Measurements from ENCODE around the gene APOF. TPM values are rescaled to one million over a fixed set of nuclear protein-coding genes. Genes with fewer than 3 reads are reported as not detected.

Gene APOF
- total RNA-seq, 1 experiment from 2014 or later = not detected

DNA sequence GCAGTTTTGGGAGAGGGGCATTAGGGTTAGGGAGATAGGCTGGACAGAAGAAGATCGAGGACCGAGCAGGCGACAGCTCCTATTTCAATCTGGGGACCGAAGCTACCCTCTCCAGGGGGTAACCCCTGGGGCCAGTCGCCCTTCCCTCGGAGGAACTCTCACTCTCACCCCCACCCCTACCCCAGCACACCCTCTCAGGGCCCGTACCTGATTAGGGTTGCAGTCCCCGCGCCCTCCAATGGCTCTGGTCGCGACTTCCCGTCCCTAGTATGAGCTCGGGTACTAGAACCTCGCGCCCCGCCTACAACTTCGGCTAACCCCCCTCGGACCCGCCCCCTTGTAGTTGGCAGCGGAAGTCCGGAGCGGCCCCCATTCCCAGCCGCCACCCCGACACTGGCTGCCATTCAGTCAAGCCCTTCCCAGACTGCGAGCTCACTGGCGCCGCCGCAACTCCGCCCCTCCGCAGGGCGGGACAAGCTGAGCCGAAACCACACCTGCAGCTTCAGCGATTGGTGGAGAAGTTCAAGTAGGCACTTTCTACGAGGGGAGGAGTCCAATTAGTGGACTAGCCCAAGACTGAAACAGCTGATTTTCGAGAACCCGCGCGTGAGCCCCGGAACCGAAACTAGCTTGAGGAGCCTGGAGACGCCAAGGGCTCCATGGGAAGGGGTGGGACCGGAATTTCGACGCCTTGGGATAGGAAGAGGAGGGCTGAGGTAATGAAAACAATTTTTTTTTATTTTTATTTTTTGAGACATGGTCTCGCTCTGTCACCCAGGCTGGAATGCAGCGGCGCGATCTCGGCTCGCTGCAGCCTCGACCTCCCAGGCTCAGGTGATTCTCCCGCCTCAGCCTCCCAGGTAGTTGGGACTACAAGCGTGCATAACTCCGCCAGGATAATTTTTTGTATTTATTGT, 2.5 kb downstream of the APOF start, which contains the start of gene STAT2:
Gene STAT2, minus strand, starts transcription at position 257 of the 917 bp plus-strand sequence. CDS start 3,536 bp downstream, outside the sequence.
- H3K36me3 Mint-ChIP-seq (ENCODE audit: insufficient read depth in 1 of 3, low read depth in 3 of 3) = peaks cover 4 to 12% (median 9%) of the 10 kb centered on the region in 3 experiments; a peak in 6 of 7 replicates
- Histone ChIP-seq H3K23me2 (ENCODE audit: insufficient read length, low read depth, low read length, poor library complexity, severe bottlenecking) (no peaks in the 10 kb centered on the region), H2BK5ac (ENCODE audit: insufficient read length, low read length) (no peak within 1 kb of the TSS), H2BK12ac (ENCODE audit: insufficient read length, low read depth, low read length) (no peak within 1 kb of the TSS), H3K79me2 (ENCODE audit: insufficient read depth, low read length) (no peaks in the 10 kb centered on the region), H3K4ac (ENCODE audit: low read depth, low read length) (no peak within 1 kb of the TSS), H3K23ac (ENCODE audit: insufficient read length, low read depth, low read length) (no peak within 1 kb of the TSS), H4K20me1 (ENCODE audit: control insufficient read depth, insufficient read depth, insufficient read length) (no peaks in the 10 kb centered on the region), H2BK15ac (ENCODE audit: low read depth, low read length) (no peak within 1 kb of the TSS), H3K9ac (ENCODE audit: extremely low read depth, insufficient read length, low read length) (peak within 1 kb of the TSS; percentile 81), H3K4me1 (ENCODE audit: insufficient read depth, low read length) (no peaks in the 10 kb centered on the region), H3K27me3 (ENCODE audit: insufficient read depth, low read length) (no peaks in the 10 kb centered on the region), H4K91ac (ENCODE audit: insufficient read length, low read depth, low read length) (no peak within 1 kb of the TSS), H2AFZ (ENCODE audit: low read length) (no peak within 1 kb of the TSS), H3K18ac (ENCODE audit: insufficient read length, low read depth, low read length) (no peak within 1 kb of the TSS), H2BK20ac (ENCODE audit: low read depth, low read length, poor library complexity, severe bottlenecking) (no peak within 1 kb of the TSS), H4K8ac (replicated peaks; ENCODE audit: insufficient read length, low read depth, low read length) (no peak within 1 kb of the TSS), H3K79me1 (ENCODE audit: insufficient read depth, low read depth, low read length, poor library complexity, severe bottlenecking) (no peaks in the 10 kb centered on the region), H3K56ac (ENCODE audit: insufficient read length, low read depth, low read length) (no peak within 1 kb of the TSS), H3K9me3 (ENCODE audit: control insufficient read depth, low read depth, low read length) (no peaks in the 10 kb centered on the region), H2AK5ac (ENCODE audit: insufficient read length, low read length) (no peak within 1 kb of the TSS), H3K14ac (ENCODE audit: insufficient read depth, low read length) (no peak within 1 kb of the TSS), H4K5ac (ENCODE audit: insufficient read length, low read depth, low read length) (no peak within 1 kb of the TSS), H2BK120ac (ENCODE audit: low read depth, low read length, poor library complexity, severe bottlenecking) (no peak within 1 kb of the TSS), H3K27ac (ENCODE audit: insufficient read length, low read depth, low read length) (peak within 1 kb of the TSS; percentile 89), H3T11ph (ENCODE audit: low read length) (no peak within 1 kb of the TSS), H3K4me2 (ENCODE audit: insufficient read depth, insufficient read length, low read length) (peak within 1 kb of the TSS; percentile 57)
- TF ChIP-seq, protein P1, sequence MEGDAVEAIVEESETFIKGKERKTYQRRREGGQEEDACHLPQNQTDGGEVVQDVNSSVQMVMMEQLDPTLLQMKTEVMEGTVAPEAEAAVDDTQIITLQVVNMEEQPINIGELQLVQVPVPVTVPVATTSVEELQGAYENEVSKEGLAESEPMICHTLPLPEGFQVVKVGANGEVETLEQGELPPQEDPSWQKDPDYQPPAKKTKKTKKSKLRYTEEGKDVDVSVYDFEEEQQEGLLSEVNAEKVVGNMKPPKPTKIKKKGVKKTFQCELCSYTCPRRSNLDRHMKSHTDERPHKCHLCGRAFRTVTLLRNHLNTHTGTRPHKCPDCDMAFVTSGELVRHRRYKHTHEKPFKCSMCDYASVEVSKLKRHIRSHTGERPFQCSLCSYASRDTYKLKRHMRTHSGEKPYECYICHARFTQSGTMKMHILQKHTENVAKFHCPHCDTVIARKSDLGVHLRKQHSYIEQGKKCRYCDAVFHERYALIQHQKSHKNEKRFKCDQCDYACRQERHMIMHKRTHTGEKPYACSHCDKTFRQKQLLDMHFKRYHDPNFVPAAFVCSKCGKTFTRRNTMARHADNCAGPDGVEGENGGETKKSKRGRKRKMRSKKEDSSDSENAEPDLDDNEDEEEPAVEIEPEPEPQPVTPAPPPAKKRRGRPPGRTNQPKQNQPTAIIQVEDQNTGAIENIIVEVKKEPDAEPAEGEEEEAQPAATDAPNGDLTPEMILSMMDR (conservative IDR thresholded peaks at IDR 0.05) = no peak
- peak; percentile 100 for DNase-seq
- H3K9me3 Mint-ChIP-seq = no peaks in the 10 kb centered on the region
- H3K4me1 Mint-ChIP-seq = peaks cover 10 to 12% of the 10 kb centered on the region in 2 experiments
- peak within 1 kb of the TSS; percentile 90 to 97 (median 95) for H3K27ac Mint-ChIP-seq
- H3K4me3 Mint-ChIP-seq = peak within 1 kb of the TSS; percentile 92
- no CpG with 5 or more reads among the region's 54 CpGs for WGBS (ENCODE audit: extremely low coverage, insufficient read length, low lambda C conversion rate)
- H3K27me3 Mint-ChIP-seq (ENCODE audit: low read depth) = peaks cover 10% of the 10 kb centered on the region; the same call in 1 of the 2 replicates
